GM15510 (cell line): ENCODE measurements around the gene HIF1AN.

Experiments
- POLR2A ChIP-seq: IDR thresholded peaks from 3 replicates; pipeline ENCODE4 v1.6.1; 2011; ENCODE audit warnings: borderline replicate concordance; ENCODE audit not compliant: insufficient read length; ENCODE audit errors: extremely low read depth

Gene HIF1AN

DNA sequence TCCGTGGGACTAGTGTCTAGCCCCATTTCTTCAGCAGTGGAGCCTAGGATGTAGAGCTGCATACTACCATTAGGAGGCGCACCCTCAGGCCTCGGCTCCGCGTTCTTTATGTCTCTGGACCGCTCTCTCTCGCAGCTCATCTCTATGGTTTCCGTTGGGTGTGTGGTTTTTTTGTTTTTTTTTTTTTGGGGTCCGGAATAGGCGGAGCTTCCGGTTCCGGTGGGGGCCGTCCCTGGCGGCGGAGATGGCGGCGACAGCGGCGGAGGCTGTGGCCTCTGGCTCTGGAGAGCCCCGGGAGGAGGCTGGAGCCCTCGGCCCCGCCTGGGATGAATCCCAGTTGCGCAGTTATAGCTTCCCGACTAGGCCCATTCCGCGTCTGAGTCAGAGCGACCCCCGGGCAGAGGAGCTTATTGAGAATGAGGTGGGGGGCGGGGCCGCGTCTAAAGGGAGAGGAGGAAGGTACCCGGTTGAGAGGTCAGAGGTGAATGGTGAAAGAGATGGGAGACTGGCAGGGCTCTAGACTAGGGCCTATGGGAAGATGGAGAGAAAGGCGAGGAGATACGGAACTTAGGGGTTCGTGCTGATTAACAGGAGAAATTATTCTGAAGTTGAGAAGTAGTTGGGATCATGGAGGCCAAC lies at the start of gene HIF1AN:
HIF1AN (plus strand) TSS at position 229 of the 639 bp plus-strand sequence; CDS start at position 245, 16 bp downstream.
- peak; percentile 95 for TF ChIP-seq POLR2A

DNA sequence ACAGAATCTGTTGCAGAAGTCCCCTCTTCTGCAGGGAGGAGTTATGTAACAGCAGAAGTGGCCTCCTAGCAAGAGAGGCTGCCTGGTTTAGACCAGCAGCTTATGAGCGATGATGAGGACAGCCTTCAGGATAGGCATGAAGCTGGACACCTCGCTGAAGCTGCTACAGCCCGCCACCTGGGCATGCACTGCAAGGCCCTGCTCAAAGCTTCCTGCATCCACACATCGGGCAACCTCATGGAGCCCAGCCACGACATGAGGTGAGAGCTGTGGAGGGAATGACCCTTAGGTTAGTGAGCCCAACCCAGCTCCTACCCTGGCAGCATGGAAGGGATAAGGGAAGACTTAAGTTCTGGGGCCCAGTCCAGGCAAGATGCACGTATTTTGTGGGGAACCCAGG lies 48.2 kb upstream of the HIF1AN start:
- TF ChIP-seq POLR2A = no peak

DNA sequence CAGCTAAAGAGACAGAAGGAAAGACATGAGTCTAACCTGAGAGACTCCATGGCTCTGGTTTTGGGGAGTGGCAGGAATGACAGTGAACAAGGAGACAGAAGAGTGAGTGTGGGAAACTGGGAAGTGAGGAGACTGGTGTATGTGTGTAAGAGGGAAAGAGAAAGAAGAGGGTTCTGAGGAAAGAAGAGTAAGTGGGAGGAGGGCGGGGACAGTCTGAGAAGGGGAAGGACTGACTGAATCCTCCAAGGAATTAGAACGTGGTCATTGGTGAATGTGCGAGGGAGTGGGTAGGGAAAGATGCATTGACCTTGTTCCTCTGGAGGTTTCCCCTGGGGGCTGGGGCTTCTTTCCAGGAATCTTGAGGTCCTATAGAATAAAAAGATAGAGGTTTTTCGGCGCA lies 46.3 kb upstream of the HIF1AN start:
- no peak for TF ChIP-seq POLR2A

GRCh38 chr10:100490531-100490930 lies 45.2 kb upstream of the HIF1AN start:
- no peak for TF ChIP-seq POLR2A

DNA sequence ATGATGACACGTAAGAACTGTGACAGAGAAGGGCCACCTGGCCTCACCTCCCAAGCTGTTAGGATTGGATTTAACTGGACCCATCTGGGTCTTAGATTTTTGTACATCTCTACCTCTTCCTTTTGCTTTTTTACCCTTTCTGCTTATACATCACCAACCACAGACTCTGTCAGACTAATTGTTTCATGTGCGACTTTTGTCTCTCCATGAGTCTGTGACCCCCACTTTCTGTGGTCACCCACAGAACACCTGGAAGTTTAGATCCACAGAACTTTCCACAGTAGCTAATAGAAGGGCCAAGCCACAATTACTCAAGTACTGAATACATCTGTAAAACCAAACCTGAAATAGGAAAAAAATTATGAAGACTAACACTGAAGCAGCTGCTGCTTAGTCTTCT lies 39.2 kb upstream of the HIF1AN start:
- TF ChIP-seq POLR2A = no peak

GRCh38 chr10:100498059-100498458 lies 37.7 kb upstream of the HIF1AN start:
- no peak for TF ChIP-seq POLR2A

GRCh38 chr10:100501423-100501822 lies 34.3 kb upstream of the HIF1AN start:
- TF ChIP-seq POLR2A = no peak

GRCh38 chr10:100502926-100503494 lies 32.7 kb upstream of the HIF1AN start:
- no peak for TF ChIP-seq POLR2A

GRCh38 chr10:100504096-100504495 lies 31.6 kb upstream of the HIF1AN start:
- no peak for TF ChIP-seq POLR2A

DNA sequence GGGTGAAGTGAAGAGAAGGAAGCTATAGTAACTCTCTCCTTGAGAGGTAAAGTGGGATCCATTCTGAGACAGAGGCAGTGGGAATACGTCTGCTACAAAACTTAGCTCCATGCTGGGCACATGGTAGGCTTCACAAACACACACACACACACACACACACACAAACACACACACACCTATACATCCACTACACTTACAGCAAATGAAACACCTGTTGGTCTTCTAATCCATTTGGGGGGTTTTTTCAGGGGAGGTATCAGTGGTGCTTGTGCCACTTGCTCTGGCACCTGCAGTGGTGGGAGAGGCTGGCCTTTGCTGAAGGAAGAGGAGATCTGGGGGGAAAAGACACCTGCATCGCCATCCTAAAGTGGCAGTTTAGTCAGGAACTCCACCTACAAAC lies 30.6 kb upstream of the HIF1AN start:
- TF ChIP-seq POLR2A = no peak

DNA sequence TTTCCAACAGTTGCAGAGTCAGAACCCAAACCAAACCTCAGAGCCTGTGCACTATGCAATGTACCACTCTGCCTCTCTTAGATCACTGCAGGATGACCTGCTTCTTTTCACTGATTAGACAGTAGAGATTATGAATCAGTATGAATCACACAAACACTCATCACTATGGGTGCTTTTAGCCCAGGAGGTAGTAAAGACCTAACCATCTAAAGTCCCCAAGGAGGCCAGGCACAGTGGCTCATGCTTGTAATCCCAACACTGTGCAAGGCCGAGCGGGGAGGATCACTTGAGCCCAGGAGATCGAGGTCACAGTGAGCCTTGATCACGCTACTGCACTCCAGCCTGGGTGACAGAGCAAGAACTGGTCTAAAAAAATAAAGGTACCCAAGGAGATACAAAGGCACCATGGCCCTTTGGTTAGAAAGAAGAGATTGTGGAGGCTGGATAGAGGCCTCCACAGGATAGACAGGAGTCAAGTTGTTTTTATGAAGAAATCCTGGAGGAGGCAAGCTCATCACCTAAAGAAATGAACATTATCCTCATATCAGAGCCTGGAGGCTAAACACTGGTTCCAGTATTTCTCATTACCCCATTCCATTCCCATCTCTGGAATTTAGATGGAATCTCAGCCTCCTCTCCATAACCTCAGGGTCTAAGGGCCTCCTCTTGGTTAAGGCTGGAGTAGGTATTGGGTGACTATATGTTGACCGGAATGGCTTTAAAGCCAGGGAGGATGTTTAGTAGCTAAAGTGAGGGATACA lies 29.0 kb upstream of the HIF1AN start:
- no peak for TF ChIP-seq POLR2A

DNA sequence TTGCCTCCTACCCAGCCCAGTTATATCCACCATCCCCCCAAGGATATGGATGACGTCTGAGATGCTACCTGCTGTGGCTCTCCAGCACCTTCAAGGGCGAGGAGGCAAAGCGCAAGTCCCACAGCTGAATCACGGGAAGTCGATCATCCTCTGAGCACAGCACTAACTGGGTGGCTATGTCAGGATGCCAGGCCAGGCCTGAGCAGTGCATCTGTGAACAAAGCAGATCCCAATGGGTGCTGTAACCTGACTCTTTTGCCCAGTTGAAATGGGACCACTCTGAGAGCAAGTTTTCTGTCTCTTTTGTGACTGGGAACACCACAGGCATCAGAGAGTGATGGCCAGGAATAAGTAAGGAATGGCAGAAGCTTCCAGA lies 28.4 kb upstream of the HIF1AN start:
- no peak for TF ChIP-seq POLR2A

DNA sequence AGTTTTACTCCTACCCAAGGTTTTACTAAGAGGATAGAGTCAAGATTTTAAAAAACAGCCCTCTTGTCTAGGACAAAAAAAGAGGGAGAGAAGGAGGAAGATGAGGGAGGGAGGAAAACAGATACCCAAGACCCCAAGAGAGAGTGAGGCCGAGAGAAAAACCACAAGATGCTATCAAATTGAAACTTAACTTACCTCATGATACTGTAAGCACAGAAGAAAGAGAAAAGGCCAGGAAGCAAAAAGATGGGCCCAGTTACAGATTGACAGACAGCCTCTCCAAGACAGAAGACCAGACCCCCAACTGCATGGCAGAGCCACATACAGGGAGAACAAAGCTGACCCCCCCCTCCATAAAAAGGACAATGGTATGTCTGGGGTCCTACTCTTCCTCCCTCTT lies 27.5 kb upstream of the HIF1AN start:
- no peak for TF ChIP-seq POLR2A

GRCh38 chr10:100508691-100509150 lies 27.0 kb upstream of the HIF1AN start:
- no peak for TF ChIP-seq POLR2A

DNA sequence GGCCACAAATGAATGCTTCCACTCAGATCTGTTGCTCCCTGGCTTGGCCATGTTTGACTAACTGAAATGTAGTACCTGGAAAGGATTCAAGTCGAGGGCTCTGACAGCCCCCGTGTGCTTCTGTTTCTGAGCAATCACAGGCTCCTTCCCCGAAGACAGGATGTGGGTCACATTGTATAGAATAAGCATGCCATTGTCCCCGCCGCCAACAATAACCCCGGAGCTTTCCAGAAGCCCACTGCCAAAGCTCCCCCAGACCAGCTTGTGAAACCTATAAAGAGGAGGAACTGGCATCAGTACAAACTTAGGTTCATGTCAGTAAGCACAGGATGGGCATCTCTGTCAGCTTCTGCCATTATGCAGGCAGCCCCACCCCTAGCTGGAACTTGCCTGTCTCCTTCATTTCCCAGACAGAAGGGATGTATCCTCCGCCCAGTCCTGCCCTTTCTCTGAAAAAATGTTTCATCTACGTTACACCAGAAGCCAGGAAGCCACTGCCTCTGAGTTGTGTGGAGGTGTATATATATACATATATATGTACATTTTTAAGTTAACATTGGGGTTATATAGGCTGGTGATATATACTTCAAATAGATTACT lies 26.4 kb upstream of the HIF1AN start:
- TF ChIP-seq POLR2A = no peak
